ENCODE measurements around the gene YPEL3. TPM values are rescaled to one million over a fixed set of nuclear protein-coding genes. Genes with fewer than 3 reads are reported as not detected.

Gene YPEL3
- total and polyA plus RNA-seq, 2 of the 8 experiments (the other 6 are each of a cell fraction or from before 2014, with no cell fraction given), result 40.3 to 53.3 TPM

DNA sequence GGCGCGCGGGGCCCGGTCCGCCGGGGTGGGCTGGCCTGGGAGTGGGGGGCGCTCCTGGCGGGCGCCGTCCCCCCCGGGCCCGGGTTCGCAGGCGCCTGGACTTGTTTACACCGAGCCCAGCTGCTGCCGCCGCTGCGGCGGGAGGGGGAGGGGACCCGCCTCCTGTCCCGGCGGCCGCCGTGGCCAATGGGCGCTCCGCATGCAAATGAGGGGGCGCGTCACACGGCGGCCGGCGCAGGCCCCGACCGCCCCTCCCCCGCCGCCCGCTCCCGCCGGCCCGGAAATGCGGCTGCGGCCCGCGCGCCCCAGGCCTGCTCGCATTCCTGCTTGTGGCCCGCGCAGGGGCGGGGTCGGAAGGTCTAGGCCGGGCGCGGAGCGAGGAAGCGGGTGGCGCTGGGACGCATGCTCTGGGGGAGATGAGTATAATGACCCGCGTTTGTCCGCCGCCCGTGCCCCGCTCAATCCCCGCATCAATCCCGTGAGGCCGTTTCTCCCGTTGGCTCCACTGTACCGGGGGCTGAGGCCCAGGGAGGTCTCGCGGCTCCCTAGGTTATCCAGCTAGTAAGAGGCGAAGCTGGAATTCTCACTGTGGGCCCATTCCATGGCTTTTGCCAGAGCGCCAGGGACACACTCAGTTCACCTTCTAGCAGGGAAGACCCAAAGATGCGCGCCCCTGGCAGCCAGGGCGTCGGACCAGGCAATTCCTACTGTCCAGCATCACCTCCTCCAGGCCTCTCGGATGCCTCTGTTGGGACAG lies at the start of gene YPEL3 (continued):
- TF ChIP-seq, protein P1, sequence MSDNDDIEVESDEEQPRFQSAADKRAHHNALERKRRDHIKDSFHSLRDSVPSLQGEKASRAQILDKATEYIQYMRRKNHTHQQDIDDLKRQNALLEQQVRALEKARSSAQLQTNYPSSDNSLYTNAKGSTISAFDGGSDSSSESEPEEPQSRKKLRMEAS (IDR thresholded peaks at IDR 0.05), result peak; percentile 78
- TF ChIP-seq KDM4A (IDR thresholded peaks at IDR 0.05; ENCODE audit: low read depth, low read length, severe bottlenecking), result peak; percentile 56
- TF ChIP-seq CHD2 (IDR thresholded peaks at IDR 0.05; ENCODE audit: low read length), result no peak
- TF ChIP-seq RNF2 (IDR thresholded peaks at IDR 0.05; ENCODE audit: borderline replicate concordance, low read depth, low read length, missing control alignments, poor library complexity, severe bottlenecking), result no peak
